Bone marrow (tissue), 2 donors: ENCODE measurements around the gene SRC.
A peak's percentile ranks its signal among the peaks of the same experiment; 100 is the strongest.

ENCODE experiments used
- DNase-seq, 2 donors: peaks; one replicate each; lab custom pipeline; 2025; lab: John Stamatoyannopoulos, UW

Gene SRC

GRCh38 chr20:37395921-37396415 lies 50.0 kb downstream of the SRC start:
- no peak for DNase-seq

- DNase-seq = no peak
Measured at GRCh38 chr20:37396416-37397075, 50.6 kb downstream of the SRC start.

- no peak for DNase-seq
Measured at GRCh38 chr20:37397076-37397953, 51.4 kb downstream of the SRC start.

- DNase-seq = no peak
Measured at GRCh38 chr20:37397954-37398749, 52.2 kb downstream of the SRC start.

GRCh38 chr20:37398750-37399621 lies 53.0 kb downstream of the SRC start:
- DNase-seq = no peak

GRCh38 chr20:37401282-37401929 lies 55.5 kb downstream of the SRC start:
- DNase-seq = no peak

GRCh38 chr20:37401930-37402675 lies 56.2 kb downstream of the SRC start:
- no peak for DNase-seq

GRCh38 chr20:37403107-37404033 lies 57.4 kb downstream of the SRC start:
- no peak for DNase-seq

GRCh38 chr20:37404461-37404890 lies 58.5 kb downstream of the SRC start:
- DNase-seq = no peak

GRCh38 chr20:37405351-37405897 lies 59.5 kb downstream of the SRC start:
- no peak for DNase-seq

- no peak for DNase-seq
Measured at GRCh38 chr20:37406010-37406998, 60.4 kb downstream of the SRC start.

GRCh38 chr20:37407019-37407566 lies 61.2 kb downstream of the SRC start:
- DNase-seq = peak in 1 of 2 donors; percentile 40

GRCh38 chr20:37407573-37408002 lies 61.6 kb downstream of the SRC start:
- no peak for DNase-seq

- no peak for DNase-seq
Measured at GRCh38 chr20:37408302-37409193, 62.6 kb downstream of the SRC start.

GRCh38 chr20:37411408-37412219 lies 65.7 kb downstream of the SRC start:
- no peak for DNase-seq
